Body of pancreas (tissue), 4 donors: ENCODE data around the gene ACCS.

Experiments
- POLR2A ChIP-seq, 3 donors: fragments of 450-650 bp; IDR thresholded peaks; one replicate each; pipeline ENCODE4 v1.6.1; 2016; ENCODE audit warnings: antibody characterized with exemption in 3 of 3, mild to moderate bottlenecking in 2 of 3
- TF ChIP-seq, protein P1 (sequence below), 7 experiments: fragments of 450-650 bp in 4 of 7; fragments of 200-600 bp in 3 of 7; sonication (generic) in 3 of 7; IDR thresholded peaks; one replicate each; pipeline ENCODE4 v1.5.1; 2016 to 2019; ENCODE audit warnings: antibody characterized with exemption in 7 of 7

DNA sequence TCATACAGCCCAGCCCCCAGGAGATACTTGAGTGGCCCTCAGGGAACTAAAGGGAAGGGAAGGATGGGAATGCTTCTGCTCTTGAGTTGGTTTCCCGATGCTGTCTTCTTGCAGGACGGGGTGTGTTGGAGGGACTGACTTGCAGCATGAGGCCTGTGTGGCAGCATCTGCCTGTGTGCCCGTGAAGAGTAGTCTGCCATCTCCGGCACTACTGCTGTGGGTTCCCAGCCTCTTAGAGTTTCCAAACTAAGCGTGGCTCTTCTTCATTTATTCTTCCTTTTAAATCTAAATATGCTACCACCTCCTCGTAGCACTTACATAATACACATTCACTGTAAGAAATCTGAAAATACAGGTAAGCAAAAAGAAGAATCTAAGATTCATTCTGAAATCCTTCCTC is 42.2 kb downstream of the ACCS start:
- TF ChIP-seq POLR2A (IDR thresholded peaks at IDR 0.05) = no peak
- TF ChIP-seq, protein P1, sequence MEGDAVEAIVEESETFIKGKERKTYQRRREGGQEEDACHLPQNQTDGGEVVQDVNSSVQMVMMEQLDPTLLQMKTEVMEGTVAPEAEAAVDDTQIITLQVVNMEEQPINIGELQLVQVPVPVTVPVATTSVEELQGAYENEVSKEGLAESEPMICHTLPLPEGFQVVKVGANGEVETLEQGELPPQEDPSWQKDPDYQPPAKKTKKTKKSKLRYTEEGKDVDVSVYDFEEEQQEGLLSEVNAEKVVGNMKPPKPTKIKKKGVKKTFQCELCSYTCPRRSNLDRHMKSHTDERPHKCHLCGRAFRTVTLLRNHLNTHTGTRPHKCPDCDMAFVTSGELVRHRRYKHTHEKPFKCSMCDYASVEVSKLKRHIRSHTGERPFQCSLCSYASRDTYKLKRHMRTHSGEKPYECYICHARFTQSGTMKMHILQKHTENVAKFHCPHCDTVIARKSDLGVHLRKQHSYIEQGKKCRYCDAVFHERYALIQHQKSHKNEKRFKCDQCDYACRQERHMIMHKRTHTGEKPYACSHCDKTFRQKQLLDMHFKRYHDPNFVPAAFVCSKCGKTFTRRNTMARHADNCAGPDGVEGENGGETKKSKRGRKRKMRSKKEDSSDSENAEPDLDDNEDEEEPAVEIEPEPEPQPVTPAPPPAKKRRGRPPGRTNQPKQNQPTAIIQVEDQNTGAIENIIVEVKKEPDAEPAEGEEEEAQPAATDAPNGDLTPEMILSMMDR (IDR thresholded peaks at IDR 0.05) = no peak
